NCI-H2081 treated with DMSO at 0.1 percent for 48 hours (cell line): Measurements from ENCODE around the gene LDAH.
A peak's percentile ranks its signal among the peaks of the same experiment; 100 is the strongest.

Experiments used
- DNase-seq: peaks from one replicate; lab custom pipeline; 2025; lab: John Stamatoyannopoulos, UW

LDAH gene

DNA sequence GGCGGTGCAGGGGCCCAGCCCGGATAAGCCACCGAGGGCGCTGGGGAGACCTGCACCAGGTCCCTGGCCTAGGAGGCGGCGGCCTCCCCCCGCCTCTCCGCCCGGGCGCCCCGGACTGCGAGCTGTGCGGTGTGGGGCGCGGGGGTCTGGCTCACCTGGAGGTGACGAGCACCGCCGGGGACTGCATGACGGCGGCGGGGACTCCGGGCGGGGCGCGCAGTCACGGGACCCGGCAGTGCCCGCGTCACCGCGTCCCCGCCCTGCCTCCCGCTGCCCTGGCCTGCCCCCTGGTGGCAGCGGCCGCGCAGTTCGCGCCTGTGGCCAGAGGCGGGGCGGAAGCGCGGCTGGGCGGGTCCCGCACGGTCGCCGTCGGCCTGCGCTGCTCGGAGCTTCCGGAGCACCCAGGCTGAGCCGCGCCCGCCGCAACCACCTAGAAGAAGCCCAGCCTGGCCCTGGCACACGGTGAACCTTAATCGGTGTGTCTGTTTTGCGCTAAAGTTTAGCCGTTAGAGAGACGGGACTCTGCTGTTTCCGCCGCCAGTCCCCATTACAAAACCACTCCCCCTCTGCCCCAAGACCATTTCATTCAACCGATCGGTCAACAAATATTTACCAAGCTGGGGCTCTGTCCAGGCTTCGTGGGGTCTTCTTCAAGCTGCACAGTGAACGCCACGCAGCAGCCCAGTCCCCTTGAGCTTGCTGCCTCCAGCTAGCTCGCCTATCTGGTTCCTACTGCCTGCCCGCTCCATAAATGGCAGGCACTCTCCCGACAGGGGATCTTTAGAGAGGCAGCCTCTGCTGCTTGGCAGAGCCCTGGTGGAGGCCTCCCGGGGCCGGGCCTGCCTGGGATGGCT is 171.8 kb downstream of the LDAH start, which contains the start of gene HS1BP3:
TSS of gene HS1BP3 (minus strand) at position 222 of the 854 bp plus-strand sequence. CDS start at position 187, 35 bp downstream.
- peak; percentile 27 for DNase-seq

DNA sequence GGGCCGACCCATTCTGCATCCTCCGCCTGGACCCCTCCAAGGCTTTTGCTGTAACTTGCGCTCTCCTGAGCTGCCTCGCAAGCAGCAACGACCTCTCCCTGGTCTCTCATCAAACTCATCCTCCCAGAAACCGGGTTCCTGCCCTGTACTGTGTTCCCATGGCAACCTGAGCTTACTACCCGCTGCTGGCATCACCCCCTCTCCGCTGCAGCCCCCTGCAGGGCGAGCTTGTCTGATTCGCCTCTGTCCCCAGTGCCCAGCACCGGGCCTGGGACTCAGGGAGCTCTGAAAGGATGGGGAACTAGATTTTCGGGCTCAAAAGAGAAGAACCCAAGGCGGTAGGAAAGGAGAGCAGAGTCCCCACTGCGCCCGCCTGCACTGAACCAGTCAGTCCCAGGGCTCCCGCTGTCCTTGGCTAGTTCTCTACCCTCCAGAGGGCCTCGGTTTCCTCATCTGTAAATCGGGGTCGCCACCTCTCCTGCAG is 172.5 kb downstream of the LDAH start:
- no peak for DNase-seq

DNA sequence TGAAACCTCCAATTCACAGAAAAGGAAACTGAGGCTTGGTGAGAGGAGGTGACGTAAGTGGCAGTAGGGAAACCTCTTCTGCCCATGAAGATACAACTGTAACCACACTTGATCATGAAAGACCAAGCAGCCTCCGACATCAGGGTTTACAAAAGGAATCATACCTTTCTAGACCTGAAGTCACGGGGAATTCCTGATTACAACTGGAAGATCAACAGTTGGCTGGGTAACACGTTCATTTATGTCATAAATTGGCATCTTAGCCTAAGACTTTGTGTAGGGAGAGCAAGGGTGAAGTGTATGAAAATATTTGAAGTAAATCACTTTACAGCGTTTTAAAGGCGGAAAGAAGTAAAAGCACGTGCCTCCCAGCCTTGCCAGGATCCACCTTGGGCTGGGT is 172.9 kb downstream of the LDAH start:
- DNase-seq, result no peak

DNA sequence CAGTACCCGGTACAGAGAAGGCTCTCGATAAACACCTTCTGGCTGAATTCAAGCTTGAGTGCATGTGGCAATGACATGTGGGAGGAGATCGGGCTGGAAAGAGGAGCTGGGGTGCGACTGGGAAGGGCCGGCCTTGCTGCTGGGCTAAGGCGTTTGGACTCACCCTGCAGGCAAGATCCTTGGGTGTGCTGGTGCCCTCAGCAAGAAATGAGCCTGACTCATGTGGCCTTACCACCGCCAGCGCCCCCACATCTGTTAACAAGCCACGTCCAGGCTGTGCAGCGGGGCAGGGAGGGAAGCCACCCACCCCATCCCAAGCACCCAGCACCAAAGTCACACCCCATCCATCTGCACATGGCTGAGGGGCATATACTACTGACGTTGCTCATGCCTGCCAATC is 173.3 kb downstream of the LDAH start:
- no peak for DNase-seq

DNA sequence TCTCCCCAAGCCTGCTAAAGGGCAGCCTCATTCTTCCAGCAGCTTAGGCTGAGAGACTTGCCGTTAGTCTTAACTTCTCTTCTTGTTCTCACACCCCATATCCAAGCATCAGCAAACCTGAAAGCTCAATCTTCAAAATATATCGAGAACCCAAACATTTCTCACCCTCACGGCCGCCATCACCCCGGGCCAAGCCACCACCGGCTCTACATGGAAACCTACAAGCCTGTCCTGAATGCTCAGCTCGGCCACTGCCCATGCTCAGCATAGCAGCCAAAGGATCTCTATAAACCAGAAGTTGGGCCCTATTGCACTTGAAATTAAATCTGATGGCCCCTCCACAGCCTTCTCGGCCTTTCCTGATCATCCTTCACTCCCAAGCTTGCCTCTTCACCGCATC is 174.1 kb downstream of the LDAH start:
- DNase-seq, result no peak

DNA sequence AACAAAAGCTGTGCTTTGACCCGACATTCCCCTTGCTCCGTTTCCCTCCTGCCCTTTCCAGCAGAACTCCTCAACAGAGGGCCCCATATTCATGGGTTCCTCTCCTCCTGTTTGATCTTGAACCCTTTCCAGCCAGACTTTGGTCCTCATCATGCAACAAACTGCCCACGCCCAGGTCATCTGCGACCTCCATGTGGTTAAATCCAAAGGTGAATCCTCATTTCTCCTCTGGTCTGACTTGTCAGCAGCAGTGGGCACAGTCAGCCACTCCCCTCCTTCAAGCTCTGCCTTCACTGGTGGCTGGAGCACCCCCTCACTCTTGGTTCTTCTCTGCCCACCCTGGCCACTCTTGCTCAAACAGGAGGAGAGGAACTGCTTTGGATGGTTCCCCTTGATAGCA is 174.7 kb downstream of the LDAH start:
- DNase-seq, result no peak

DNA sequence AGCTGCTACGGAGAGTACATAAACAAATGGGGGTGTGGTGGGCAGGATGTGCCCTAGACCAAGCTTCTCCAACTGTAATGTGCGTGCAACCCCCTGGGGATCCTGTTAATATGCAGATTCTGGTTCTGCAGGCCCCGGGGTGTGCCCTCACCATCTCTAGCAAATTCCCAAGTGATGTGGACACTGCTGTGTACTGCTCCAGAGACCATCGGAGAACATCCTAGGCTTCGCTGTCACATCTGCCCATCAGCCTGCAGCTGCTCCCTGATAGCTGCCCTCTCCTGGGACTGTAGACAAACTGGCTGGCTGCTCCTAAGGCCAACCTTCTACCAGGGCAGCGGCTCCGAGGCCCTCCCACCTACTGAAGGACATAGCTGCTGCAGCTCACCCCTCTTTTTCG is 175.2 kb downstream of the LDAH start:
- DNase-seq, result no peak

DNA sequence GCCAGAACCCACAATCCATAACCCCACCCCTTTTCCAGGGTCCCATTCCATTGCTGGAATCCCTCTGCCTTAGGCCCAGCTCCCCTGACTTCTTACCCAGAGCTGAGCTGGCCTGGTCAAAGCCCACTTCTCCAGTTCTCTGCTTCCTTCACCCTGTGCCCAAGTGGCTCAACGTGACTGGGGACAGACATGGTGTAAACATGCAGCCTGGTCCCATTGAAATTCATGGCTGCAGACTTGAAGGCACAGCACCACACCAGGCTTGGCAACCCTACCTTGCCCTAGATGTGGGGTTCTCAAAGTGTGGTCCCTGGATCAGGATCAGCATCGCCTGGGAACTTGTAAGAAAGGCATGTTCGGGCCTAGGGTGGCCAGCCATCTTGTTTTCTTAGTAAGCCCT is 175.7 kb downstream of the LDAH start:
- DNase-seq, result no peak

DNA sequence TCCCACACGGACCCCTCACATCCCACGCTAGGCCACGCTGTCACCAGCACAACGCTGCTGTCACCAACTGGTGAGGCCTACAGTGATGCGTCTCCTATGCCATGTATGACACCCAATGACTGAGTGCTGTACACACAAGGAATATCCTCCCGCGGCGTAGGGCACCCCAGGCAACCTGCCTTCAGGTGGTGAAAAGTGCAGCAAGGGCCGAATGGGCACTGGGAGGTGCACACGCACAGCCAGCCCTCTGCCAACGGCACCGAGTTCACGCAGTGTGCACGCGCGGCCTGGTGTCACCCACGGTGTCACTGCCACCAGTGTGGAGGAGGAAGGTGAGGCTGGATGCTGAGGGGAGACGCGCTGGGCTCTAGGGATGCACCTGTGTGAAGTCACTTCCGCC is 176.5 kb downstream of the LDAH start:
- DNase-seq, result no peak

DNA sequence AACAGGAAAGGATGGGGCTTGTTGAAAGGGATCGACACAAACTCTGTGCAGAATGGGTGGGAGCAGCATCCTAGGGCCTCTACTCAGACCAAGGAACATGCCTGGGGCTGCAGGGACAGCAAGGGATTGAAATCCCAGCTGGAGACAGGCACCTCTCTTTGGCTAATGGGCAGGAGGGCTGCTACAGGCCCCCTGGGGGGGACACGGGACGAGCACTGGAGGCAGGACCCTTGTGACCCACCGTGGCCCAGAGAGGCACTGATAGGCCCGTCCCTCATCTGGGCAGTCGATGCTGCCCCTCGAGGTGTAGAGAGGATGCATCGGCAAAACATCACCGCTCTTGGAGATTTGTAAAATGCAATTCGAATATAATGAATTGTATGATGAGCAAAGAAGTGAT is 177.1 kb downstream of the LDAH start:
- DNase-seq, result no peak

DNA sequence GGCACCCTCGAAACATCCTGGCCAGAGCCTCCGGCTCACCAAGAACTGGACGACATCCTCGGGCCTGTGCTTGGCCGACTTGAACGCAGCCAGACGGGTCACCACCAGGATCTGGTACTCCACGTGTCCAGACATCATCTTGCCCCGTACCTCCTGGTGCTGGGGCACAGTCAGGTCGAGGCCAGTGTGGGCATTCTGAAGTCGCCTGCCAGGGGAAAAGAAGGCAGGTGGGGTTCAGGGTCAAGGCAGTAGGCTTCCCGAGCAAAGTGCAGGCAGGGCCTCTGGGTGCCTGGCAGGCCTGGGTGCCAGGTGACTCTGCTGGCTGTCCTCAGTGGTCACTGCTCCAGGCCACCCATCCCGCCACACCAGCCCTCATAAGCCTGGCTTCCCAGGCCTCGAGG is 177.6 kb downstream of the LDAH start:
- DNase-seq, result no peak

DNA sequence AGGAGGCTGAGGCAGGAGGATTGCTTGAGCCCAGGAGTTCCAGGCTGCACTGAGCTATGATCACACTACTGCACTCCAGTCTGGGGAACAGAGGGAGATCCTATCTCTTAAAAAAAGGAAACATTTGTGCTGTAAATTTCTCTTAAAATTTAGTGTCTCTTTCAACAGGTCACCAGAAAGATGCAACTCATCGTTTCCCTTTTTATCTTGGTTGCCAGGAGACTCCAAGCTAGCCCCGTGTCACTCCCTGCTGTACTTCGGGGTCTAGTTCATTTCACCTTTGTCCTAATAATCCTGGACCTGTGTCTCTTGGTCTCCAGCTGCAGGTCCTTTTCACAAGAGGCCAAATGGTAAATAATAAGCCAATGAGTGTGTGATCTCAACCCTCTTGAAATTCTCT is 179.1 kb downstream of the LDAH start:
- no peak for DNase-seq

DNA sequence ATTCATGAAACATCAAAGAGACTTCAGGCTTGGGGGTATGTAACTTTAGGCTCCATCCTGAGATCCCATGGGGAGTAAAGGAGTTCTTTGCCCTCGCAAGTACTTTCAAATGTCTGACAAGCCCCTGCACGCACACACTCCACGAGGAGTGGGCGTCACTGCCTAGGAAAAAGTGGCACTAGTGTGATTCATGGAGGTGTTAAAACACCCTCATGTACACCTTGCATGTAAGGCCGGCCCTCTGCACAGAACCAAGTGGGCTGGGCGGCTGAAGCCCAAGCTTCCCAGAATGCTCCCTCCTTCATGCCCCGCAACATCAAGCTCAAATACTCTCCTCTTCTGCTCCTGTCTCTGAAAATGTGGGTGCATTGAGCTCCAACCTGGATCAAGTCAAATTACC is 179.8 kb downstream of the LDAH start:
- DNase-seq, result no peak

DNA sequence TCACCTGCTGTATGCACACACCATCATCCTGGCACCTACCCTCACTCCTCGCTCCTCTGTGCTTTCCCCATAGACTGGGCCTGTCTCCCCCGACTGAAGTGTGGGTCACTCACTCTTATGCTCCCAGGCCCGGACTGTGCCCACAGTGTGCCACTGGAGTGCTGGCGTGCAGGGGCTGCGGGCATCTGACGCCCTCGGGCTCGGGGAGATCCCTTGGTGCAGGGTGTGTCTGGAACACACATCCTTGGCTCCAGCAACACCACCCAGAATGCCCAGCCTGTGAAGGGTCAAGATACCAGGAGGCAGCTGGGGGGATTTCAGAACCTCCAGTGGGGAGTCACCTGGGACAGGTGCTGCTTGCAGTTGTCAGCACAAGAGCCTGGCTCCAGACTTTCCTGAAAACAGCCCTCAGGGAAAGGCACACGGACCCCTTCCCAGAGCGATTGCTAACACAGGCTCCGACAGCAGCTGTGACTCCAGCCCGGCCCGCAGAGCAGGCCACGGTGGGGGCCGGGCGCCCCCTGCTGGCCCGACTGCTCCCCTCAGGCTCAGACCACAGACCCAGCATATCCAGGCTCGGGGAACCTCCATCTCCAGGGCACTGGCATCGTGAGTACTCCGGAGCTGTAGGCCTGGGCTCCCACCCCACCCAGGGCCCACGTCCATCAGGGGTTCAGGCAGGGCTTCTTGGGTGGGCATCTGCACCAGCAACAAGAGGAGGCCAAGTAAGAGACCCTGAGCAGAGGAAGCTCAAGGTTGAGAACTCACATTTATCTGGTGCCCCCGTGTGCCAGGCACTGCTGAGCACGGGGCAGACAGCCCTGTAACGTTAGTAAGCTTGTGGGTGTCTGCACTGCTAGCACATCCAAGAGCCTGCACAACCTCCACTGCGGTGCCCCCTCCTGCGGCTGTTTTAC is 180.6 kb downstream of the LDAH start:
- DNase-seq, result peak; percentile 6

DNA sequence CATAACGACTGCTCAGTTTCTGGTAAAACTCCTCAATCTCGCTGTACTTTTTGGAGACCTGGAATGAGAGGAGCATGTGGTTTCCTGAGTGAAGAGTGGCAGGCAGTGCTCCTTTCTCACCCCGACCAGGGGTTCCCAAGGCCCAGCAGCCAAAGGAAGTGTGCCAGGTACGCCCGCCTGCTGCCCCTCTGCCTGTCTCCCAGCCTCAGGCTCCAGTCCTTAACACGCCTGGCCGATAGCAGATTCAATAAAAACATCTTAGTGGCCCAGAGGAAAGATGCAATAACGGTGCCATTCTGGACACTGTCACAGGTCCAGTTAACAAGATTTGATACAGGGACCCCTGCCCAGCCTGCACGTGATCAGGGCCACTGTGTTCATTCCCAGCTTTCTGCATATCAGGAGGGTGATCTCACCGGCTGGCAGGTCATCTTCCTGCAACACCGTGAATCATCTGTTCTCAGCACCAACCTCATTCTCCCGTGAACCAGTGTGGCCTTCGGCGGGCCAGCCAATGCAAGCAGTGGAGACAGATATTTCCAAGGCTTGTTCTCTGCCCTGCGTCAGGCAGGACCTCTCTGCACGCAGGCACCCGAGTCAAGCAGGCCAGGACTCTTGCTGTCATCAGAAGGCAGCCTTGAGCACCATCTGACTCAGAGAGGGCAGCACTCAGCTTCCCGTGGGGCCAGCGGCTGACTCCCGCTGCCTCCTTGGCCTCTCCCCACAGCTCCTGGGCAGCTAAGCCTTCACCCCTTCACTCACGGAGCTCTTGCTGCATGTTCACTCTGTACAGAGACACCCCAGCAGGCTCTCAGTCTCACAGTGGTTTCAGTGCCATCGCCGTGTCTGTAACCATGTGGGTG is 181.5 kb downstream of the LDAH start:
- no peak for DNase-seq

DNA sequence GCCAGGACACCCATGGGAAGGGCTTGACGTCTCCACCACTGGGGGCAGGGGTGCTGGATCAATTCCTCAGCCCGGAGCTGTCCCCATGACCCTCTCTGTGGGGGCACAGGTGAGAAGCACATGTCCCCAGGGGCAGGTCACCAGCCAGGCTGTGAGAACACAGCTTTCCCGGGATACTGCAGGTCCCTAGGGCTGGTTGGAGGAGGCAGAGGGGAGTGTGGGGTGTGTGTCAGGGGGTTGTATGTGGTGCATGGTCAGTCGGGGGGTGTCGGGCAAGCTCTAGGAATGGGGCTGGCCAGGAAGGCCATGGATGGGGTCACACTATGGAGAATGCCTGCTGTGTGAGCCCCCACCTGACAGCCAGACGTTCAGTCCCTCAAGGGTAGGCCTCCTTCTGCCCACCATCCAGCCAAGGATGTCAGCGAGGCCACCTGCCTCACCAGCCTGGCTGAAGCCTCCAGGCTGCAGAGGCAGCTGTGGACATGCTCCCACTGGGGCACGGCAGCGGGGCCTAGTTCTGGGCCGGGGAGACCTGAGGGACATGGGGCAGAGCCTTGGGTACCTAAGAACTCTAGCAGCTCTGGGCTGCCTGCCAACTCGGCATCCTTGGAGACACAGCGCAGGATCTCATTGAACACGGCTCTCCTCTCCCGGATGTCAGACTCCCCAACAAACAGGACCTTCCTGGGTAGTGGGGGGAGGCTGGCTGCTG is 182.3 kb downstream of the LDAH start:
- DNase-seq, result no peak

DNA sequence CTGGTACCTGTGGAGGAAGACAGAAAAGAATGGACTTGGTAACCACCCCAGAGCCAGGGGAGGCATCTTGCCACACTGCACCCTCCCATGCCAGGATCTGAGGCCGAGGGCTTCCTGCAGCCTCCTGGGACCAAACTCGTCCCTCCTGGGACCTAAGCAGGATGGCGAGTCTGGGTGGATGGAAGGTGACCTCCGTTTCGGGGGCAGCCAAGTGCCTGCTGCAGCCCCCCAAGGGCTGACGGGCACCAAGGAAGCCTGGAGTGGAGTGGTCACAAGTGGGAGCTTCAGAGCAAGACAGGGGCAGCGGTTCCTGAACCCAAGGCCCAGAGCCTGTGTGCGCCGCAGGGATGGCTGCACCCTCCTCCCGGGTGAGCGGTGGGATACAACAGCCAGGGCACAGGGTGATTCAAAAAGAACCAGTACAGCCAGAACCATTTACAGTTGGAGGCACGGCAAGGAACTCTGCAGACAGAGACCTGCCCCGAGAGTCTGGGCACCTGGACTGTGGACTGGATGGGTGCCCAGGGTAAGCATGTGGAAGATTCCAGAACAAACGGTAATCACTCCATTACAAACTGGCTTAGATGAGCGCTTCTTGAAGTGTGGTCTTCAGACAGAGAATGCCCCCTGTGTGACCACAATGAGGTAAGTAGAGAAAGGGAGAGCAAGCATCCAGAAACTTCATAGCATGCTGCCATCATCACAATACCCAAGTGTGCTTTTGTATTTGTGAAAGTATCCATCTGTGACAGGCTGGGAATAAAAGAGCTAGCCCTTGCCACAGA is 184.1 kb downstream of the LDAH start:
- DNase-seq, result no peak

DNA sequence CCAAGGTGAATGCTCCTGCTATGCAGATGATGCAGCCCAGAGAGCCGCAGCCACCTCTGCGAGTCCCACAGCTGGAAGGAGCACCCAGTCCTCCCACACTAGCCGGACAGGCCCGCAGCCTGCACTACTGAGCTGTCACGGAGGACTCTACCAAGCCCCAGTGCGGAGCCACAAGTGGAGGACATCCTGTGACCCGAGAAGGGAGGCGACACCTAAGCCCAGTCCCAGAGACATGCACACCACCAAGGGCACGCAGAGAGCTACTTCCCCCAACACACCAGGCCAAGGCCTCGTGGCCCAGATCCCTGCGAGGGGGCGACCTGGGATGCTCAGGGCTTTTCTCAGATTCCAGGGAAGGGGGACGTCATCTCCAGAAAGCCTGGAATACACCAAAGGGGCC is 184.9 kb downstream of the LDAH start:
- DNase-seq, result no peak

DNA sequence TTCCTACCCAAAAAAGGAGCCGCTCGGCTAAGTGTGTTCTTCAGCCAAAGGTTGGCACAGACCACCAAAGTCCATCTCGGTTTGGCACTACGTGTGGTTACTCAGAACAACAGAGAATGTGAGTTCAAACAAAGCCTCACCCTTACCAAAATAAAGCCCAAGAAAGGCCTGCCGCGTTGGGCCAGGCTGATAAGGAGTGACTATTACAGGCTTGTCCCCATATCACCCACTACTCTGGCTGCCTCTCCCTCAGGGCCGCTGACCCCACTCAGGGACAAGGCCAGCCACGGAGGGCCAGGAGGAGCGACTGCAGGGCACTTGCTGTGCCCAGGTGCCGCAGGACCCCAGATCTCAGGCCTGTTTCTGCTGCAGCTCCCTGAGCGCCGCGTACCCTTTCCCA is 185.8 kb downstream of the LDAH start:
- DNase-seq, result no peak
